ENCODE results near the gene ATXN3L. TPM values are rescaled to one million over a fixed set of nuclear protein-coding genes. Genes with fewer than 3 reads are reported as not detected.

ATXN3L gene
- total and polyA plus RNA-seq, 2 of the 8 experiments (the other 6 are each of a cell fraction or from before 2014, with no cell fraction given), result not detected

- TF ChIP-seq SIN3A (conservative IDR thresholded peaks at IDR 0.05 in 1 of 2, IDR thresholded peaks at IDR 0.05 in 1 of 2; ENCODE audit: low read depth in 1 of 2, low read length in 2 of 2), result no peak
- TF ChIP-seq CREB1 (IDR thresholded peaks at IDR 0.05), result no peak
- TF ChIP-seq TAF7 (optimal IDR thresholded peaks at IDR 0.05; ENCODE audit: borderline replicate concordance, low read depth, low read length), result no peak
Observed at GRCh38 chrX:13295841-13296240, 24.0 kb downstream of the ATXN3L start (continued).
